ENCODE data around the gene EPN3.

GRCh38 chr17:50578173-50578572, 45.6 kb downstream of the EPN3 start:
- TF ChIP-seq CTCF (IDR thresholded peaks at IDR 0.05) (no peak), EZH2 (IDR thresholded peaks at IDR 0.05) (no peak), EZH2phosphoT487 (IDR thresholded peaks at IDR 0.05) (no peak)
